Left colon (tissue), 2 donors: ENCODE data around the gene C10orf90. TPM values are rescaled to one million over a fixed set of nuclear protein-coding genes. Genes with fewer than 3 reads are reported as not detected.
"Not testable (repeated sequence)": the region's sequence is repeated elsewhere in the genome, so short reads cannot be mapped to it uniquely, and the experiment has no call there.

ENCODE experiments used
- ATAC-seq: fragments of 200-7000 bp; cut with Tn5 transposase; one replicate; pipeline ENCODE4 v1.9.1; 2020; ENCODE audit warnings: mild to moderate bottlenecking, moderate library complexity
- DNase-seq, 2 donors: peaks; one replicate each; pipeline ENCODE4 v3.0.0-alpha.2; 2020
- intact Hi-C, 2 donors: fragments of 100-400 bp; cut with DNase I in 1 of 2; cut with micrococcal nuclease in 1 of 2; formaldehyde crosslinking; loops; one replicate each; pipeline versions ENCODE4 v1.11.2 to v1.14.0; 2022; cut with DNase I, micrococcal nuclease
- total RNA-seq, 2 donors: library from RNA; stranded (reverse); fragmentation: NEBNext Ultra II Directional; extraction: Animal tissue kit (Norgen Biotek cat#: 25700); gene quantifications; one replicate each; pipeline ENCODE4 v1.2.1, GENCODE V29; 2021
- donor health status: DM: no; HTN: no; CAD: no.
- donor health status: DM: yes; HTN: yes; CAD: no.

The C10orf90 gene
- total RNA-seq, 2 donors from 2014 or later = 0.18 TPM; not detected in 1

- no peak for DNase-seq
- no peak for ATAC-seq
These were observed 104.6 kb downstream of the C10orf90 start for GRCh38 chr10:126565871-126566270.

GRCh38 chr10:126565441-126565840 is 105.1 kb downstream of the C10orf90 start:
- no peak for DNase-seq

More at GRCh38 chr10:126565871-126566270, 104.6 kb downstream of the C10orf90 start:
- intact Hi-C loops = no loop called here

GRCh38 chr10:126564326-126564888 is 106.1 kb downstream of the C10orf90 start:
- ATAC-seq = no peak
- intact Hi-C loops = no loop called here
- DNase-seq = no peak

More at GRCh38 chr10:126565441-126565840, 105.1 kb downstream of the C10orf90 start:
- ATAC-seq = no peak
- intact Hi-C loops = no loop called here

- no peak for DNase-seq
- ATAC-seq = no peak
- intact Hi-C loops = no loop called here
These were observed 107.1 kb downstream of the C10orf90 start for GRCh38 chr10:126563361-126563760.

GRCh38 chr10:126561921-126562680 is 108.4 kb downstream of the C10orf90 start:
- no peak for ATAC-seq
- no peak for DNase-seq
- intact Hi-C loops = no loop called here

- ATAC-seq (no peak), DNase-seq (no peak)
- intact Hi-C loops = no loop called here
These were observed 109.1 kb downstream of the C10orf90 start for GRCh38 chr10:126561294-126561920.

- no peak for DNase-seq
- no peak for ATAC-seq
These were observed 111.6 kb downstream of the C10orf90 start for GRCh38 chr10:126558881-126559280.

GRCh38 chr10:126551202-126551601 is 119.3 kb downstream of the C10orf90 start:
- ATAC-seq (no peak), DNase-seq (no peak)
- intact Hi-C loops = no loop called here

More at GRCh38 chr10:126558881-126559280, 111.6 kb downstream of the C10orf90 start:
- intact Hi-C loops = no loop called here

- ATAC-seq, DNase-seq, intact Hi-C loops: not testable (repeated sequence)
These were observed 119.9 kb downstream of the C10orf90 start for GRCh38 chr10:126550586-126550985.

GRCh38 chr10:126549344-126549743 is 121.1 kb downstream of the C10orf90 start:
- intact Hi-C loops = no loop called here
- ATAC-seq (no peak), DNase-seq (no peak)

- DNase-seq (no peak), ATAC-seq (no peak)
- intact Hi-C loops = no loop called here
These were observed 125.9 kb downstream of the C10orf90 start for GRCh38 chr10:126544565-126544964.

GRCh38 chr10:126538439-126539135 is 131.9 kb downstream of the C10orf90 start:
- ATAC-seq = no peak
- no peak for DNase-seq

GRCh38 chr10:126536656-126537055 is 133.8 kb downstream of the C10orf90 start:
- DNase-seq (no peak), ATAC-seq (no peak)
- intact Hi-C loops = no loop called here

More at GRCh38 chr10:126538439-126539135, 131.9 kb downstream of the C10orf90 start:
- intact Hi-C loops = no loop called here

GRCh38 chr10:126536148-126536547 is 134.3 kb downstream of the C10orf90 start:
- ATAC-seq (no peak), DNase-seq (no peak)
- intact Hi-C loops = no loop called here

- intact Hi-C loops = no loop called here
- DNase-seq (no peak), ATAC-seq (no peak)
These were observed 136.8 kb downstream of the C10orf90 start for GRCh38 chr10:126533644-126534043.

- intact Hi-C loops = no loop called here
- DNase-seq (no peak), ATAC-seq (no peak)
These were observed 142.1 kb downstream of the C10orf90 start for GRCh38 chr10:126528315-126528835.

GRCh38 chr10:126527645-126528314 is 142.7 kb downstream of the C10orf90 start:
- DNase-seq (no peak), ATAC-seq (no peak)
- intact Hi-C loops = no loop called here

- ATAC-seq = no peak
- no peak for DNase-seq
- intact Hi-C loops = no loop called here
These were observed 145.2 kb downstream of the C10orf90 start for GRCh38 chr10:126525326-126525725.

GRCh38 chr10:126524526-126524925 is 146.0 kb downstream of the C10orf90 start:
- ATAC-seq = no peak
- DNase-seq = no peak
- intact Hi-C loops = no loop called here
